Central memory CD8-positive, alpha-beta T cell (primary cell): Measurements from ENCODE around the gene GRPEL1.

ENCODE experiments used
- ATAC-seq: fragments of 150-1000 bp; cut with Tn5 transposase; replicated peaks from 2 replicates; pipeline ENCODE4 v1.10.0; 2022; ENCODE audit warnings: mild to moderate bottlenecking, moderate FRiP score, moderate number of reproducible peaks; ENCODE audit not compliant: poor library complexity, severe bottlenecking; ENCODE audit errors: extremely low read depth
- DNase-seq, 2 donors: peaks; one replicate each; pipeline ENCODE4 v3.0.0; 2021; ENCODE audit warnings: low spot score in 2 of 2
- H3K27ac Mint-ChIP-seq: one replicate; pipeline ENCODE4 v1.8.0; 2022; ENCODE audit warnings: low read depth, mild to moderate bottlenecking, moderate library complexity, mixed read lengths
- H3K27me3 Mint-ChIP-seq: one replicate; pipeline ENCODE4 v1.8.0; 2022; ENCODE audit warnings: mixed read lengths
- H3K36me3 Mint-ChIP-seq: one replicate; pipeline ENCODE4 v1.8.0; 2022; ENCODE audit warnings: mild to moderate bottlenecking, moderate library complexity, mixed read lengths; ENCODE audit not compliant: insufficient read depth
- H3K4me1 Mint-ChIP-seq: one replicate; pipeline ENCODE4 v1.8.0; 2022; ENCODE audit warnings: mixed read lengths
- H3K4me3 Mint-ChIP-seq: one replicate; pipeline ENCODE4 v1.8.0; 2022; ENCODE audit warnings: mild to moderate bottlenecking, moderate library complexity, mixed read lengths
- H3K9me3 Mint-ChIP-seq: one replicate; pipeline ENCODE4 v1.8.0; 2022; ENCODE audit warnings: mixed read lengths

GRPEL1 gene

DNA sequence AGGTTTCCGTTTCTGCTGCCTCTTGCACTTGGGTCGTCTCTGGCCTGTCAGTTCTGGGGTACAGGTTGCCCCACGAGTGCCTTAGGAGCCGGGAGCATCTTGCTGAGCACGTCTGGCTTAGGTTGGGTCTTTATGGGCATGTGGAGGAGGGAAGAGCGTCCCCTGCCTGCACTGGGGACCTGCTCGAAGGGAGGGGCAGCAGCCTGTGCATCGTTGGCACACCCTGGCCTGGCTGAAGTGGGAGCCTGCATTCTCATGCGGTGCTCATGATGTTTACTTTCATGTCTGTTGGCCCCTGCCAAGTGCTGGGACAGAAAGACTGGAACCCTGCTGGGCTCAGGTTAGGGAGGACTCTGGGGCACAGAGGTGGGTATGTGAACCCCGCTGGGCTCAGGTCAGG is 48.5 kb downstream of the GRPEL1 start:
- ATAC-seq (no peak), DNase-seq (no peak)
- no peaks in the 10 kb centered on the region for H3K9me3 Mint-ChIP-seq
- peaks cover 32% of the 10 kb centered on the region for H3K36me3 Mint-ChIP-seq
- H3K27me3 Mint-ChIP-seq = no peaks in the 10 kb centered on the region
- H3K27ac Mint-ChIP-seq = no peak overlapping the region
- peaks cover 10% of the 10 kb centered on the region for H3K4me1 Mint-ChIP-seq
- no peak overlapping the region for H3K4me3 Mint-ChIP-seq

DNA sequence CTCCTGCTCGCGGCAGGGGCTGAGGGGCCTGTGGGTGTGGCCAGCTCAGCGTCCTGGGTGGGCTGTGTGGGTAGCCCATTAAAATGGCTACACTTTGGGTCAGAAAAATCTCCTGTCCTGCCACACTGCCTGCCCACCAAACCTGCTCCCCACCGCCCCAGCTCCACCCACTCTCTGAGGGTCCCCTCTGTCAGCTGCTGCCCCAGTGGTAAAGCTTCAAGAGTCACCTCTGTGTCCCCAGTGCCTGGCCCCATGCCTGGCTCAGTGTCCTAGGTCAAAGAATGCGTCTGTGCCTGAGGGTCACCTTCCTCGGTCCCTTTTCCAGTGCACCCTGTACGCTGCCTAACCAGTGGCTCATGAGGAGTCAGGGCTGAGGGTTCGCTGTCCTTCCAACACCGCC is 49.6 kb downstream of the GRPEL1 start:
- H3K9me3 Mint-ChIP-seq = no peaks in the 10 kb centered on the region
- ATAC-seq = no peak

DNA sequence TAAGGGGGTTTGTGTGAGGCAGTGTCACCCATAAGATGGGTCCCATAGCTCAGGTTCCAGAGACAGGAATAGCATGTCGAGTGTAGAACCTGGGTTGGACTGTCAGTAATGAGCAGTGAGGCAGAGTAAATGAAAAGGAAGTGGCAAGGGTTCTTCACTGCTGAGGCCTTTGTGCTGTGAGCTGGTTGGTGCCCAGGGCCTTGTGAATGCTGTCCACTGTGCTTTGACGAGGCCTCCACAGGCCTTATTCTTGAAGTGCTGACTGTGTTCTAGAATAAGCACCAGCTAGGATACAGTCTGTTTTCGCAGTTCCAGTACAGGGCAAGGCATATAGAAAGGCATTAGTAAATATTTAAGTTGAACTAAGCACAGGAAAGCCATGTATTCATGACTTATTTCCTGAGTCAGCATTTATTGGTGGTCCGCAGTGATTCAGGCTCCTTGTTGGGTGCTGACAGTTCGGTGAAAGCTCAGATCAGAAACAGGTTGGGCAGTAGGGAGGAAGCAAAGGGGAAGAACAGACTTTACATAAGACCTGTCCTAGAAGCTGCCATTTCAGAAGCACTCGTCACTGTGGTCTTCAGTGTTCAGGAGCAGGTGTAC is 50.3 kb downstream of the GRPEL1 start:
- H3K4me3 Mint-ChIP-seq = no peak overlapping the region
- no peak overlapping the region for H3K27ac Mint-ChIP-seq
- H3K27me3 Mint-ChIP-seq = no peaks in the 10 kb centered on the region

More for the DNA sequence above, 49.6 kb downstream of the GRPEL1 start:
- H3K4me1 Mint-ChIP-seq = peaks cover 10% of the 10 kb centered on the region
- peaks cover 36% of the 10 kb centered on the region for H3K36me3 Mint-ChIP-seq
- H3K4me3 Mint-ChIP-seq = no peak overlapping the region
- no peaks in the 10 kb centered on the region for H3K27me3 Mint-ChIP-seq
- DNase-seq = no peak
- H3K27ac Mint-ChIP-seq = no peak overlapping the region

DNA sequence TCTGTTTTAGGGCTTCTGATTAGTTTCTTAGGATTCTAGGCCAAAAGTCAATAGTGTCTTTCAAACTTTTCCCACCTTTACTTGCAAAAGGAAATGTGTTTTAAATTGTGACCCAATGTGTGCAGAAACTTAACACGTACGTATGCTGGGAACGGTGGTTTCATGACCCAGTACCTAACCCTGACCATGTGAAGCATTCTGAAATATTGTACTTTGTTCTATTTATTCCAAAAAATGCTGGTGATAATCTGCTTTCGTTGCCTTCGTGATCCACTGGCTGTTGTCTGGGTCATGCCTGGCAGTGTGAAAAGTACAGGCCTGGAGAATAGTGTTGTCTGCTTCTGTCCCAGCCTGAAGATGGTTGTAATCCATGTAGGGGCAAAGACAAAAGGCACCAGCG is 51.4 kb downstream of the GRPEL1 start:
- H3K4me1 Mint-ChIP-seq = peaks cover 10% of the 10 kb centered on the region
- no peak overlapping the region for H3K27ac Mint-ChIP-seq
- H3K9me3 Mint-ChIP-seq = no peaks in the 10 kb centered on the region
- peaks cover 44% of the 10 kb centered on the region for H3K36me3 Mint-ChIP-seq
- no peak overlapping the region for H3K4me3 Mint-ChIP-seq
- H3K27me3 Mint-ChIP-seq = no peaks in the 10 kb centered on the region
- no peak for DNase-seq
- ATAC-seq = no peak

More for the DNA sequence above, 50.3 kb downstream of the GRPEL1 start:
- H3K9me3 Mint-ChIP-seq = no peaks in the 10 kb centered on the region
- DNase-seq (no peak), ATAC-seq (no peak)
- peaks cover 38% of the 10 kb centered on the region for H3K36me3 Mint-ChIP-seq
- peaks cover 10% of the 10 kb centered on the region for H3K4me1 Mint-ChIP-seq

DNA sequence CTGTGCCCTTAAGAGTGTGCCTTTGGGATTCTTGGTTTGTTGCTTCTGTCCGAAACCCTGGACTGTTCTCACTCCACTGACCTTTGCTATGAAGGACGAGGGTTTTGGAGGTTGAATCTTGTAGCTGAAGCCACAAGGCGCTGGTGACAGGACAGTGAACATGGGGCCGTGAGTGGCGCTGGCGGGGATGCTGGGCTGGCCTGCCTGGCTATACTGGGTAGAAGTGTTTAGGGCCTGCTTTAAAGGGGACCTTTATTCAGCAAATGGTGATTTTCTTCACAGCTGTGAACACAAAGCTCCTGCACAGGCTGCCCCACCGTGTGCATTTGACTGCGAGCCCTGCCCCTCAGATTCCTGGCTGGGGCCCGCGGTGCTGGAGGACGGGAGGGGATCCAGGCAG is 51.8 kb downstream of the GRPEL1 start:
- H3K27ac Mint-ChIP-seq = no peak overlapping the region
- DNase-seq (no peak), ATAC-seq (no peak)
- no peaks in the 10 kb centered on the region for H3K9me3 Mint-ChIP-seq
- no peak overlapping the region for H3K4me3 Mint-ChIP-seq
- H3K4me1 Mint-ChIP-seq = peaks cover 10% of the 10 kb centered on the region
- peaks cover 43% of the 10 kb centered on the region for H3K36me3 Mint-ChIP-seq
- H3K27me3 Mint-ChIP-seq = no peaks in the 10 kb centered on the region

DNA sequence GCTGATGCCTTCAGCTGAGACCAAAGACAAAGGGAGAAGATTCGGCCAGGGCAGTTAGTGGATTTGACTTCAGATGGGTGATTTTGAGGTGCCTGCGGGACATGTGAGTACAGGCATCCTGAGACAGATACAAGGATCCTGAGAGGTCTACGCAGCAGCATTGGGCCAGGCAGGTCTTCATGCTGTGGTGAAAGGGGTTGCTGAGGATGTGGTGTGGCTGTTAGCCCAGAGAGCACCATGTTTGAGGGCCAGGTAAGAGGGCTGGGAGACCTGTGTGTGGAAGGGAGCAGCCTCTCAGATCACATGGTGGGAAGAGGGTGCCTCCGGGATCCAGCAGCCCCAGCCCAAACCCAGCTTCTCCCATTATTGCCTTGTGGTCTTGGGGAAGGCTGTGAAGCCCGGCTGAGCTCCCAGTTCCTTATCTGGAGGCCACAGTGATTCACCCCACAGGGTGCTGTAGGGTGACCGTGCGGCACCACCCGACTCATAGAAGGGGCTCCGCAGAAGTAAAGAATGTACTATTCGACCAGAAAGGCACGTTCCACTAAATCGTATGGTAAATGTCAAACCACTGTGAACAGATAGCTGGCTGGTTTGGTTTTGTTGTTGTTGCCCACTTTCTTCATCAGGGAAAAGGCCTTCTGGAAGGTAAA is 52.4 kb downstream of the GRPEL1 start:
- Mint-ChIP-seq H3K4me3 (no peak overlapping the region), H3K4me1 (peaks cover 10% of the 10 kb centered on the region), H3K27ac (no peak overlapping the region), H3K27me3 (no peaks in the 10 kb centered on the region), H3K36me3 (peaks cover 40% of the 10 kb centered on the region), H3K9me3 (no peaks in the 10 kb centered on the region)
- ATAC-seq (no peak), DNase-seq (no peak)

DNA sequence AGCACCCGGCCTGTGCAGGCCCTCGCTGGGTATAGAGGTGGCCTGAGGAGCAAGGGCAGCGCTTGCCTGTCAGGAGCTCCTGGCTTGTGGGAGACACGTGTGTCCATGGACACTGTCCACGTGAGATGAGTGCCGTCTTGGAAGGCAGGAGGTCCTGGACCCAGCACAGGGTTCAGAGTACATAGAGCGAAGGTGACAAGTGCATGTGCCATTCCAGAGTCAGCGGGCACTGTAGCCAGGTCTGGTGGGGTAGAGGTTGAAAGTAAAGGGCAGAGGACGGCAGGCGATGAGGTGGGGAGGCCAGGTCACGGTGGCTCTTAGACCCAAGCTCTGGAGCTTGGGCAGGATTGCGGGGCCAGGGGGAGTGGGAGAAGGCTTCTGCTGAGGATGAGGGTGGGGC is 53.0 kb downstream of the GRPEL1 start:
- DNase-seq = no peak
- Mint-ChIP-seq H3K36me3 (peaks cover 41% of the 10 kb centered on the region), H3K27ac (no peak overlapping the region), H3K4me3 (no peak overlapping the region), H3K9me3 (no peaks in the 10 kb centered on the region), H3K27me3 (no peaks in the 10 kb centered on the region), H3K4me1 (peaks cover 10% of the 10 kb centered on the region)
- ATAC-seq = no peak

DNA sequence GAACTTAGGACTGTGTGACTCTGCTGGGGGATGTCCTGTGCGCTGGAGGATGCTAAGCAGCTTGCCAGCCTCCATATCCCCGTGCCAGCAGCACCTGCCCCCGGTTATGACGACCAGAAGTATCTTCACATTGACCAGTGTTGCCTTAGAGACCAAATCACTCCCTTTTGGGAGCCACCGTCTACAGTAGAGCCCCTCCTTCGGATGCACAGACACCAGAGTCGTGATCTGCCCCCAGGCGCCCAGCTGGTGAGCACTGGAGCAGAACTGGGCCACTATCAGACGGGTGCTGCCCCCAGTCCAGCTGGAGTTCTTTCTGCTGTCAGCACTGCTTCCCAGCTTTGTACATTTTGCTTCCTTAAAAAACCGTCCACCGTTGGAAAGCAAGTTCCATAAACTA is 54.7 kb downstream of the GRPEL1 start:
- ATAC-seq (no peak), DNase-seq (no peak)
- H3K4me1 Mint-ChIP-seq = peaks cover 5% of the 10 kb centered on the region
- H3K27ac Mint-ChIP-seq = no peak overlapping the region
- H3K36me3 Mint-ChIP-seq = peaks cover 39% of the 10 kb centered on the region
- H3K4me3 Mint-ChIP-seq = no peak overlapping the region
- H3K27me3 Mint-ChIP-seq = no peaks in the 10 kb centered on the region
- H3K9me3 Mint-ChIP-seq = no peaks in the 10 kb centered on the region

DNA sequence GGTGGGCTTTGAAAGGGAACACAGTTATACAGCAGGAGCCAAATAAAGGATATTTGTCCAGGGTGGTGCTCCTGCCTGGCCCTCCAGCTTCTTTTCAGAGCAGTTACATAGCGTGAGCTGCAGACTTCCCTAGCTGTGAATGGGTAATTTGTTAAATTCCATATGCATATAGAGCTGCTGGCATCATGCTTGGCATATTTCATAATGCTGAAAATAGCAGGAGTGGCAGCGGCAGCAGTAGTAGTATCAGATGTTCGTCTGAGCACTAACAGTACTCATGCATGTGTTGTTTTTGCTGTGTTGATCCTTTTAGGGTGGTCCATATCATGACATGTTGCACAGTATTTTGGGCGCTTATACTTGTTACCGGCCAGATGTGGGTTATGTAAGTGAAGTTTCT is 58.3 kb downstream of the GRPEL1 start:
- no peak overlapping the region for H3K27ac Mint-ChIP-seq
- H3K9me3 Mint-ChIP-seq = no peaks in the 10 kb centered on the region
- H3K4me1 Mint-ChIP-seq = peaks cover under 1% of the 10 kb centered on the region
- no peaks in the 10 kb centered on the region for H3K27me3 Mint-ChIP-seq
- no peak for DNase-seq
- peaks cover 38% of the 10 kb centered on the region for H3K36me3 Mint-ChIP-seq
- no peak overlapping the region for H3K4me3 Mint-ChIP-seq
- ATAC-seq = no peak
